K562 treated with DMSO at 1 percent for 24 hours (cell line): Measurements from ENCODE around the gene OR2V2. TPM values are rescaled to one million over a fixed set of nuclear protein-coding genes. Genes with fewer than 3 reads are reported as not detected.

Experiments
- total RNA-seq: library from RNA; unstranded; fragments of 300-600 nt; gene quantifications from 2 replicates; pipeline ENCODE4 v1.2.3, GENCODE V29; 2022; ENCODE audit warnings: low read depth; ENCODE audit not compliant: insufficient read depth

The OR2V2 gene
- not detected in 2 replicates for total RNA-seq

DNA sequence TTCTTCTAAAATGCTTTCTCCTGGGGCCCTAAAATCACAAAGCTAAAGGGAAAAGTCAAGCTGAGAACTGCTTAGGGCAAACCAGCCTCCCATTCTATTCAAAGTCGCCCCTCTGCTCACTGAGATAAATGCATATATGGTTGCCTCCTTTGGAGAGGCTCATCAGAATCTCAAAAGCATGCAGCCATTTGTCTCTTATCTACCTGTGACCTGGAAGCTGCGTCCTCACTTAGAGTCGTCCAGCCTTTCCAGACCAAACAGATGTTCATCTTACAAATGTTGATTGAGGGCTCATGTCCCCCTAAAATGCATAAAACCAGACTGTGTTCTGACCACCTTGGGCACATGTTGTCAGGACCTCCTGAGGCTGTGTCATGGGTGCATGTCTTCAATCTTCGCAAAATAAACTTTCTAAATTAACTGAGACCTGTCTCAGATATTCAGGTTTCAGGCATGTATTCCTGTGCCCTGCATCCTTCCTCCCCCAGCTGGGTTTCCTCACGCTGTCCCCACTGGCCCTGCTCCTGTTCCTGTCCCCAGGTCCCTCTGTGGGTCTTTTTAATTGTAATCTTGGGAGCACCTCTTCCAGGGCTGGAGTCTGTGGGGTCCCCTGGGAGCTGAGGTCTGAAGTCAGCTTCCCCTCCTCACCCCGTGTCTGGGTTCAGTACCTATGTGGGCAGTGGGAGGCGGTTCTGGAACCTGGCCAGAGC, at the start of gene OR2V2:
Gene OR2V2, plus strand, starts transcription at position 660 of the 710 bp plus-strand sequence. CDS start 7,357 bp downstream, outside the sequence.

GRCh38 chr5:181130832-181131496, 16.4 kb upstream of the OR2V2 start, which contains the start of gene OR2V1:
OR2V1 (minus strand) TSS chr5:181131169; CDS start chr5:181125304, 5,865 bp downstream.

GRCh38 chr5:181204826-181205760, 57.7 kb downstream of the OR2V2 start, which contains the start of gene TRIM7:
TRIM7 (minus strand) TSS chr5:181205196; CDS start chr5:181205110, 86 bp downstream.

Other genes with a start within 250 kb of the OR2V2 start
- gene BTNL8, start 248.4 kb upstream of the OR2V2 start, total RNA-seq, result 0.29 TPM in 1 of 2 replicates, not detected in the other
- gene BTNL3, start 158.7 kb upstream of the OR2V2 start, total RNA-seq, result 0.31 and 0.34 TPM in 2 replicates
- gene BTNL9, start 107.3 kb upstream of the OR2V2 start, total RNA-seq, result 29.3 and 31.3 TPM in 2 replicates
- not detected in 2 replicates for gene OR2V1, start 16.4 kb upstream of the OR2V2 start, total RNA-seq
- gene TRIM7, start 57.6 kb downstream of the OR2V2 start, total RNA-seq, result 8.8 and 9.6 TPM in 2 replicates
- gene TRIM41, start 75.7 kb downstream of the OR2V2 start, total RNA-seq, result 26.8 and 33.9 TPM in 2 replicates
- gene RACK1, start 96.3 kb downstream of the OR2V2 start, total RNA-seq, result 6,655 and 7,390 TPM in 2 replicates
- gene TRIM52, start 113.6 kb downstream of the OR2V2 start, total RNA-seq, result 8.1 and 11.5 TPM in 2 replicates
- not detected in 2 replicates for gene OR4F3, start 219.7 kb downstream of the OR2V2 start, total RNA-seq